Measurements from ENCODE around the gene TAPT1.

TAPT1 gene

DNA sequence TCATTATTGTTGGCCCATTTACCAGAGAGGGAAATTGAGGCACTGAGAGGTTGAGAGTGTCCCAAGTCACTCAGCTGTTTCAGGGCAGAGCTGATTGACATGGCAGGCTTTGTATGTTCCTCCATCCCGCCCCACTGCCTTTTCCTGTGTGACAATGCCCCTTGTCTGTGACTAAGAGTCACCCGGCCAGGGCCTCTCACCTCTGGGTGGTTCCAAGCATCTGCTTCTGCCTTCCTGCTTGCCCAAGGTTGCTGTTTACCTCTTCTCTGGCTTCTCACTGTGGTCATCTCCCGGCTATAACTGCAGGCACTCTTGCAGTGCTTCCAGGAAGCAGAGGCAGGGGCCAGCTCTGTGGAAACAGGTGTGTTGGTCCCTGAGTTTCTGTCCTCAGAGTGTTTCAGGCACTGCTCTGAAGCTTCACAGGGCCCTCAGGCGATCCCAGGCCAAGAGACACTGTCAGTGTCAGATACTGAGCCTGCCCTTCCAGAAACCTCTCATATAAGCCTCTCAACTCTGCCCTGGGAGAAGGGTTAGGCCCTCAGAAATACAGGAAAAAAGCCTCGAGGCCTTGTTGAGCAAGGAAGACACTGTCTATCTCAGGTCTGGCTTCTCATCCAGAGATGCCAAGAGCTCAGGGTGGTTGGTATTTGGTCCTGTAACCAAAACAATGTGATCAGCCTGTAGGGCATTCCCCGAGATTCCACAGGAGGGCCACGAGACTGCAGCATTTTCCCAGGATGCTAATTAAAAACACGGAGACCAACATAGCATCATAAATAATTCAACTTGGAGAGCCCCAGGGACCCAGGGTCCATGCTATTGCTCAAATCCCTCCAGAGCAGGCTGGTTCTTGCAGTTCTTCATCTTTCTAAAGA lies 100.5 kb downstream of the TAPT1 start:
- DNase-seq, result no peak

GRCh38 chr4:16124232-16124631 lies 102.0 kb downstream of the TAPT1 start:
- no peak for DNase-seq

GRCh38 chr4:16123356-16124084 lies 102.8 kb downstream of the TAPT1 start:
- no peak for DNase-seq

GRCh38 chr4:16122784-16123183 lies 103.5 kb downstream of the TAPT1 start:
- no peak for DNase-seq

DNA sequence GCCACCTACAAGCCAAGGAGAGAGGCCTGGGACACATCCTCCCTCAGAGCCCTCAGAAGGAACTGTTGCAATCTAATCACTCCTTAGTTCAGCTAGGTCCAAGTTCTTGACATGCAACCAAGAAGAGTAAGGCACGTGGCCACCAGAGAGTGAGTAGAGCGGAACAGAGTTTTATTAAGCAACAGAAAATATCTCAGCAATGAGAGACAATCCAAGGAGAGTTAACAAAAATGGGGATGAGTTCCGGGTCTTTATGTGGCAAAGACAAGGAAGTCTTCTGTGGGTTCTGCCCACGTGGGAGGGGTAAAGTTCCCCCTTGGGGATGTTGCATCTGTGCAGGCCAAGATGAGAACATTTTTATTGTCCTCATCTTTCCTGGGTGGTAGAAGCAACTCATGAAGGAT lies 104.0 kb downstream of the TAPT1 start:
- no peak for DNase-seq

DNA sequence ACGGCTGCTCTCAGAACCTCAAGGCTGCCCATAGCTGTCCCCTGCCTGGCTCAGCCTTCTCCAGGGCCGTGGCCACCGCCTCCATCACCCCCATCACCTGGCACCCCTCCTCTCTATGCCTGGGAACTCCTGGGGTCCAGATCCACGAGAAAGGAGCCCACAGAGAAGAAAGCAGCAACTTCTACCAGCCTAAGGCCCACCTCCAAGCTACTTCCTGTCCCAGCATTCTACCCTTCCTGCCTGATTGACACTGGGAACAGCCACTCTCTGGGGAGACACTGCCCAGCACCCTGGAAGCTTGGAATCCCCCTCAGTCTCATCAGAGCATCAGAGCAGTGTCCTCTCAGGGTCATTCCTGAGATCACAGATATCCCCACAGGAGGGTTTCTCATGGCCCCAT lies 105.6 kb downstream of the TAPT1 start:
- DNase-seq, result no peak

DNA sequence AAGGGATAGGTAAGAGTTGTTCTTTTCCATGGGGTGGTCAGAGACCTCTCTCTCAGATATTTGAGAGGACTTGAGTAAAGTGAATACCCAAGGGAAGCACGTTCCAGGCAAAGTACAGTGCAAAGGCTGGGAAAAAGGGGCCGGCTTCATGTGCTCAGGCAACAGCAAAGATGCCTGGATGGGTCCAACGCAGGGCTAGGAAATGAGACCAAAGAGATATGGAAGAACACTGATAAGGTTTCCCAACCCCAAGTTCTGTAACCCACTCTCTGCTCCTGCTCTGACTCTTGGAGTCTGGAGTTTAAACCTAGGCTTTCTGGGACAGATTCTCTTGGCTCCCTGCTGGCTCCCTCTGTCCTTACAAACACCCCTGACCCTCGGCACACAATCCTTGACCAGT lies 106.3 kb downstream of the TAPT1 start:
- DNase-seq, result no peak

DNA sequence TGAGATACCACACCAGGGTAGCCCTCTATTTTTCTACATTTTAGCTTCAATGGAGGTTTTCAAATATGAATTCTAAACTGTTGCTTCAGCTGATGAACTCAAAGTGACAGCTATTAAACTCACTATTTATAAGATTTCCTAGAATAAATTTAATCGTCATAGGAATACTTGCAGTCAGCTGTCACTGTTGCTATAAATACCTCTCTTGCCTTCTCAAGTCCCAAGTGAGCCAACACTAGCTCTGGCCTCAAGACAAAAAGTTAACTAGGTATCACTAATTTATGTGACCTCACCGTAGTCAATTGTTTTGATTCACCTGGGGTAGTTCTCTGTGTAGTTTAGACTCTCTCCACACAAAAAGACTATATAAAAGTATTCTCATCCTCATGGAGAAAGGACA lies 108.2 kb downstream of the TAPT1 start:
- DNase-seq, result no peak

GRCh38 chr4:16117164-16117563 lies 109.1 kb downstream of the TAPT1 start:
- DNase-seq, result no peak

DNA sequence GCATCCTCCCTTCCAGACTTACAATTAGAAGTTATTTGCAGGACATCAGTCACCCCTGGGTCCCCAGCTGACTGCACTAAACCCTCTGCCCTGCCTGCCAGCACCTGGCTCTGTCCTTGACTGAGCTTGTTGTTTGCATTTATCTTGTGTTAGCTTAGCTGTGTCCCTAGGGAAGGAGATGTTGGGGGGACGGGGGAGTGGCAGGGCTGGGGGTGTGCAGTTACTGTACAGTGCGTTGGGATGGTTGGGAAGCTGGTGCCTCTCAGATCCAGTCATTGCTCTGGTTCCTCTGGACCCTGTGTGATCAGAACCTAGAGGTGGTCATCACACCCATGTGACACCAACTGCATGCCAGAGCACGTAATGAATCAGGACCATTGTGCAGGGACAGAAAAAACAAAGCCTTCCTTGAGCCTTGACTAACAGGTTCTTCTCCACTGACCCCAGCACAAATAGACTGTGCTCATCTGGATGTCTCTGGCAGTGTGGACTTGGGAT lies 109.7 kb downstream of the TAPT1 start:
- no peak for DNase-seq

DNA sequence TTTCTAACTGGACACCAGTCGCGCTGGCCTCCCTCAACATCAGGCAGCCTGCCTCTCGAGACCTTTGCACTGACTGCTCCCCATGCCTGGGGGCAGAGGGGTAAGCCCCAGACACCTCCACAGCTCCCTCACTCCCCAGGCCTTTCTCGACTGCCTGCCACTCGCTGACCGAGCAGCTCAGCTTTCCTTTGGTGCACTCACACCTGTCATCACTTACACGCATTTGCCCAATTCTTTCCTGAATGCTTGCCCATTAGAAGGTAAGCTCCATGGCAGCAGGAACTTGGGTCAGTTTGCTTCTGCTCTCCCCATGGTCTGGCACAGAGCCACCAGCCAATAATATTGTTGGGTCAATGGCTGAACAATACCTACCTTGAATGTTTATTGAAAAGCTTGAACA lies 110.3 kb downstream of the TAPT1 start:
- DNase-seq, result no peak

GRCh38 chr4:16114546-16114945 lies 111.7 kb downstream of the TAPT1 start:
- DNase-seq, result no peak

DNA sequence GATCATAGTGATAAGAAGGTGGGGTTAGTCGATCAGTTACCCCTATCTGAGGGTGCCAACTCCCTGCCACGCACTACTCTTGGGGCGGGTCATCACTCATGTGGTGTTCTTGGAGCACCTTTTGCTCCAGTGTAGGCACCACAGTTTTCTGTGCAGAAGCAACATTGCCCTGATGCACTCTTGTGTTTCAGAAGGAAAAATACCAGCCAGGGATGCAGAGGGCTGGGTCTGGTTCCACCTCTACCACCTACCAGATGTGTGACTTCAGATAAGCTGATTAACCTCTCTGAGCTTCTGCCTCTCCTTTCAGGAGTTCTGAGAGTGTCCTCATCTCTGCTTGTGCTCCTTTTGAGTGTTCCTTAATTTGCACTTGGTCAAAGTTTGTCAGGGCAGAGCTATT lies 112.5 kb downstream of the TAPT1 start:
- DNase-seq, result no peak

DNA sequence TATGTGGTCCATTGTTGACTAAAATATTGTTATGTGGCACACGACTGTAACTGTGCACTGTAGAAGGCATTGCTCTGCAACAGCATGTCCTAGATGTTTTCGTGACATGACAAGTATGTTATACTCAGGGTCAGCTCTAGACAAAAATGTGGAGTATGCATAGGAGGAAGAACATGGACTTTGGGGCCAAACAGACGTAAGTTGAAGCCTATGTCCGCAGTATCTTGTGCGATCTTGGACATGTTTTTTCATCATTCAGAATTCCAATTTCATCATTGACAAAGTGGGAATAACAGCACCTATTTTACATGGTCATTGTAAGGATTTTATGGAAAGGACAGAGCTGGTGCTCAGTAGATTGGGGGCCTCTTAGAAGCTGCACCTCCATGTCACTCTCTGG lies 114.7 kb downstream of the TAPT1 start:
- DNase-seq, result no peak

DNA sequence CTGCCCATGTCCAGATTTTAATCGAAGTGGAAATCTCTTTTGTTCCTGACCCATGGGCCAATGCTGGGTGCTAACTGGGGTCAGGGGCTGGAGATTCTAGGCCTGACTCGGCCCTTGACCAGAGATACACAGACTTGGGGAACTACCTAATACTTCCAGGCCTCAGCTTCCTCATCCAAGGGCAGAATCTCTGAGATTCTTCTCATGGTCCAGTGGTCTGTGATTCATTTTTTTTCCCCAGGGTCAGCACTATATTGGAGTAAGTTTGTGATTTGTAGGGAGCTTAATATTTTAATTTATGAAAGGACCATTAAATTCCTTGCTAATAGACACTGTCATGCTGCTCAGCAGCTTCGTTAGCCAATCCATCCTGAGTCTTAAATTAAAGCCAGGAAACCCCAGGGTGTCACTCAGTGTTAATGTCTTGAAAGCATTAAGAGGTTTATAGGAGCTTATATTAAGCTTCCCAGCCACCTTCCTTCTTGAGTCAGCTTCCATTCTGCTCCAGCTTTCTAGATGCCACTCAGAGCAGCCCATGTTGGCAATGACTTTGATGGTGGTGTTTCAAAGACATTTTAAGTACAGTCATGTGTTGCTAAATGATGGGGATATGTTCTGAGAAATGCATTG lies 115.5 kb downstream of the TAPT1 start:
- no peak for DNase-seq
